Fibroblast of the aortic adventitia (primary cell): ENCODE results near the gene LGALS4. TPM values are rescaled to one million over a fixed set of nuclear protein-coding genes. Genes with fewer than 3 reads are reported as not detected.
"Not testable (repeated sequence)": the region's sequence is repeated elsewhere in the genome, so short reads cannot be mapped to it uniquely, and the experiment has no call there.

Experiments used
- DNase-seq: peaks from one replicate; pipeline ENCODE4 v3.0.0-alpha.2; 2010; ENCODE audit warnings: low read depth
- H3K4me3 ChIP-seq: 2 replicates; pipeline ENCODE4 v1.5.1; 2011; ENCODE audit warnings: low read depth, mild to moderate bottlenecking, control low read depth, low read length, moderate library complexity
- total RNA-seq: library from RNA; depleted of rRNA; stranded (reverse); fragments of >200 nt; gene quantifications from 2 replicates; pipeline ENCODE4 v1.2.3, GENCODE V29; 2012; ENCODE audit warnings: low replicate concordance
- TF ChIP-seq, protein P1 (sequence below): IDR thresholded peaks from 2 replicates; pipeline ENCODE4 v1.5.1; 2011; ENCODE audit warnings: mild to moderate bottlenecking, low read length, control low read depth, inconsistent platforms; ENCODE audit not compliant: insufficient read depth

The LGALS4 gene
- total RNA-seq, 1 donor: not detected

DNA sequence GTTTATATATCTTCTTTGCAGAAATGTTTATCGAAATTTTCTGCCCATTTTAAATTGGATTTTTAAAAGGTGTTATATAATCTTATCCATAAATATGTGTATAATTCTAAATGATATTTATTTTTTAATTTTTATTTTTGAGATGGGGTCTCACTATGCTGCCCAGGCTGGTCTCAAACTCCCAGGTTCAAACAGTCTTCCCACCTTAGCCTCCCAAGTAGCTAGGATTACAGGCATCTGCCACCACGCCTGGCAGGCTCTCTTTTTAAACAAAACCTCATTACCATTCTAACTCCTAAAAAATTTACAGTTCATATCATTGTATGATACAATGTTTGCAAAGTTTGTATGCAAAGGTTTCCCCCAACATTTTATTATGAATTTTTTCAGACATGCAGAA is 16.6 kb downstream of the LGALS4 start:
- TF ChIP-seq, protein P1, sequence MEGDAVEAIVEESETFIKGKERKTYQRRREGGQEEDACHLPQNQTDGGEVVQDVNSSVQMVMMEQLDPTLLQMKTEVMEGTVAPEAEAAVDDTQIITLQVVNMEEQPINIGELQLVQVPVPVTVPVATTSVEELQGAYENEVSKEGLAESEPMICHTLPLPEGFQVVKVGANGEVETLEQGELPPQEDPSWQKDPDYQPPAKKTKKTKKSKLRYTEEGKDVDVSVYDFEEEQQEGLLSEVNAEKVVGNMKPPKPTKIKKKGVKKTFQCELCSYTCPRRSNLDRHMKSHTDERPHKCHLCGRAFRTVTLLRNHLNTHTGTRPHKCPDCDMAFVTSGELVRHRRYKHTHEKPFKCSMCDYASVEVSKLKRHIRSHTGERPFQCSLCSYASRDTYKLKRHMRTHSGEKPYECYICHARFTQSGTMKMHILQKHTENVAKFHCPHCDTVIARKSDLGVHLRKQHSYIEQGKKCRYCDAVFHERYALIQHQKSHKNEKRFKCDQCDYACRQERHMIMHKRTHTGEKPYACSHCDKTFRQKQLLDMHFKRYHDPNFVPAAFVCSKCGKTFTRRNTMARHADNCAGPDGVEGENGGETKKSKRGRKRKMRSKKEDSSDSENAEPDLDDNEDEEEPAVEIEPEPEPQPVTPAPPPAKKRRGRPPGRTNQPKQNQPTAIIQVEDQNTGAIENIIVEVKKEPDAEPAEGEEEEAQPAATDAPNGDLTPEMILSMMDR: no peak
- no peak overlapping the region for H3K4me3 ChIP-seq
- DNase-seq: no peak

DNA sequence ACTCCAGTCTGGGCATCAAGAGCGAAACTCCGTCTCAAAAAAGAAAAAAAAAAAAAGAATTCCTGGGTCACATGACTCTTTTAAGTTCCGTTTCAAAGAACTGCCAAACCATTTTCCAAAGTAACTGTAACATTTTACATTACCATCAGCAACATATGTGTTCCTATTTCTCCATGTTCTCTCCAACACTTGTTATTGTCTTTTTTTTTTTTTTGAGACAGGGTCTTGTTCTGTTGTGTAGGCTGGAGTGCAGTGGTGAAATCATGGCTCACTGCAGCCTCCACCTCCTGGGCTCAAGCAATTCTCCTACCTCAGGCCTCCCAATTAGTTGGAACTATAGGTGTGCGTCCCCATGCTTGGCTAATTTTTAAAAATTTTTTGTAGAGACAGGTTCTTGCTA is 17.2 kb downstream of the LGALS4 start:
- TF ChIP-seq, protein P1: no peak
- H3K4me3 ChIP-seq: no peak overlapping the region

DNA sequence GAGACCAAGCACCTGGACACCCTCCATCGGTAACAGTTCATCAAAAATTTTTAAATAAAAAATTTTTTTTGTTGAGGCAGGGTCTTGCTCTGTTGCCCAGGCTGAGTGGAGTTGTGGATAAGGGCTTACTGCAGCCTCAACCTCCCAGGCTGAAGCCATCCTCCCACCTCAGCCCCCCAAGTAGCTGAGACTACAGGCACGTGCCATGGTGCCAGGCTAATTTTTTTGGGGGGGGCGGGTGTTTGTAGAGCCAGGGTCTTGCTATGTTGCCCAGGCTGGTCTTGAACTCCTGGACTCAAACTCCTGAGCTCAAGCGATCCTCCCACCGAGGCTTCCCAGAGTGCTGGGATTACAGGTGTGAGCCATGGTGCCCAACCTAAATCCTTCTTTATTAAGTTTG is 19.1 kb downstream of the LGALS4 start:
- no peak overlapping the region for H3K4me3 ChIP-seq
- no peak for DNase-seq
- TF ChIP-seq, protein P1: no peak

More for the DNA sequence above, 17.2 kb downstream of the LGALS4 start:
- no peak for DNase-seq

DNA sequence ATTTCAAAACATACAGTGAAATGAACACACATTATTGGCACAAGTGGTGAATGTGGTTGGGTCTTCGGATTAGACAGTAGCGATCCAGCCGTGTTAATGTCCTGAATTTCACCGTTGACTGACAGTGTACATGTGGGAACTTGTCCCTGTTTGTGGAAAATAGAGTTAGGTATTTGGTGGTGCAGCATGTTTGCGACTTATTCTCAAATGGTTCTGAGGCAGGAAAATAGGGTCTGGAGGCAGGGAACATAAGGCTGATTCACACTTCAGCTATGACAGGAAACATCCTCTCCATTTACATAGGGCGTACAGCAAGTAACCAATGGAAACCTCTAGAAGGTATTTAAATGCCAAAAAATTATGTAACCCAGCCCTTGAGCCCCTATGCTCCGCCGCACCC is 19.6 kb downstream of the LGALS4 start:
- TF ChIP-seq, protein P1: no peak
- DNase-seq: peak; percentile 61
- H3K4me3 ChIP-seq: no peak overlapping the region

DNA sequence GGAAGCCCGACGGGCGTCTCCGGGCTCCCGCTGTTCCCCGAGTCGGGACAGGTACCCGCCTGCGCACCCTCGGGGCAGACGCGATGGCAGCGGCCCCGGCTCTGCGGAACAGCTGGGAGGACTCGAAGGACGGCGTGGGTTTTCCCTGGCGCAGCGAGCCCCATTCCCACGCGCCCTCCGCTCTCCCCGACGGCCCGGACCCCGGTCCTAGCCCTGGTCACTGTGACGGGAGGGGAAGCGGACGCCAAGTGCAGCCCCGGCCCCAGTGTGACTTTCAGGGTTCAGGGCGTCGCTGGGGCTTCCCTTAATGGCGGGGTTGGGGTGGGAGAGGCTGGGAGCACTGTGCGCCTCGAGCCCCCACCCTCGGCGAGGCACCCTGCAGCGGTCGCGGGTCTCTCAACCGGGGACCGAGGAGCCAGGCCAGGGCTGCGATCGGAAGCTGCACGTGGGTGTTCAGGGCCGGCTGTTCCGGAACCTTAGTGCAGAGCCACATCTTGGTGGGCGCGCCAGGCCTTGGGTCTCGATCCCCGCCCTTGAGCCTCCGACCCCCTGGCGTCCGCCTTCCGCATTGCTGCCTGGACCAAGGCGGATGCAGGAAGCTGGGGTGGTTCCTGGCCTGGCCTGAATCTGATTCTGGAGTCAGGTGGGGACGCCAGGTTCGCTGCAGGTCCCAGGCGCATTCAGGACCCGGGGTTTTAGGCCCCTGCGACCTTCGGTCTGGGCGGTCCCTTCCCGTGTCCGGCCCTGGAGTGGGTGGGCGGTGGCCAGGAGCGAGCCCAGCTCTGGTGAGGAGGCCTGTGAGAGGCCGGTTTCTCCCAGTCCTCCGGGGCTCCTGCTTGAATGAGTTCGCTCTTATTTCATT is 20.3 kb downstream of the LGALS4 start:
- H3K4me3 ChIP-seq: no peak overlapping the region
- TF ChIP-seq, protein P1: peak; percentile 48
- DNase-seq: no peak

DNA sequence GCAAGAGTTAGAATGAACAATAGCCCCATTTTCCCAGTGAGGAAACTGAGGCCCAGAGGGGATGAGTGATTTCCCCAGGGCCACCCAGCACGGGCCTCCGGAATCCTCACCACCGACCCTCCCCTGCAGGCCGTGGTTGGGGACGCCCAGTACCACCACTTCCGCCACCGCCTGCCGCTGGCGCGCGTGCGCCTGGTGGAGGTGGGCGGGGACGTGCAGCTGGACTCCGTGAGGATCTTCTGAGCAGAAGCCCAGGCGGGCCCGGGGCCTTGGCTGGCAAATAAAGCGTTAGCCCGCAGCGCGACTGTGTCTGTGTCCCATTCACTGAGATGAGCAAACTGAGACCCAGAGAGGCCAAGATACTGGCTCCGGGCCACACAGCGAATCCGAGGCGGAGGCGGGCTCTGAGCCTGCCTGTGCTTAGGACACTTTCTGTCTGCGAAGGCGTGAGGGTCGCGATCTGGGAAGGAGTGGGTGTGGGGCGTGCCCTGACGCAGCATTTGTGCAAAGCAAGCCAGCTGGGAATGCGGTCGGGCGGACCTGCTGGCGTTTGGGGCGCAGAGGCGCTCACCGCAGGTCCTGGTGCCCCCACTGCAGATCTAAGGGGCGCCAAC is 21.2 kb downstream of the LGALS4 start:
- not testable (repeated sequence) for DNase-seq, H3K4me3 ChIP-seq

DNA sequence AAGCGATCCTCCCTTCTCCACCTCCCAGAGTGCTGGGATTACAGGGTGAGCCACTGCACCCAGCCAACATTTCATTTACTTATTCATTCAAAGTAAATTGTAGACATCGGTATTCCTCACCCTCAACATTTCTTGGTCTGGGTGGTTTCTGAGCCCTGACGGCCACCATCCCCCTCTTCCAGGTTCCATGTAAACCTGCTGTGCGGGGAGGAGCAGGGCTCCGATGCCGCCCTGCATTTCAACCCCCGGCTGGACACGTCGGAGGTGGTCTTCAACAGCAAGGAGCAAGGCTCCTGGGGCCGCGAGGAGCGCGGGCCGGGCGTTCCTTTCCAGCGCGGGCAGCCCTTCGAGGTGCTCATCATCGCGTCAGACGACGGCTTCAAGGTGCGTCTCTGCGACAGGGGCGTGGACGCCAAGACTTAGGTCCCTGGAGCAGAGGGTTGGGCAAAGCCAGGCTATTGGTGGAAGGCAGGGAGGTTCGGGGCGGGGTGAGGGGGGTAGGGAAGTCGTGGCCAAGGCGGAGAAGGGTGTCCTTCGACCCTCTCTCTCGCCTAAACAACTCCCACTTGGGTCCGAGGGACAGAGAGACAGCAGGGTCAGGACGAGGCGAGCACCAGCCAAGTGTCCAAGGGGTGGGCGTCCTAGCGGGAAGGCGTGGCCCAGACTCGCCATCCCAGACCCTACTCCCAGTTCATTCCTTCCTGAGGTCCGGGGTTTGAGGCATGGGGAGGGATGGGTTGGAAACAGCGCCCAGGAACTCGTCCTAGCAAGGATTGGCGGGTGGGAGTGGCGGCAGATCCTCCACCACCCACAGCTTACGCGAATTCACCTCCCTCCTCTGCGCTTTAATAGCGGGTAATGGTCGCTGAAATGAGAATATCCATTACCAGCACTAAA is 22.0 kb downstream of the LGALS4 start:
- not testable (repeated sequence) for DNase-seq, H3K4me3 ChIP-seq
